Gastroesophageal sphincter (tissue), 4 donors: ENCODE results near the gene SLC2A13. TPM values are rescaled to one million over a fixed set of nuclear protein-coding genes. Genes with fewer than 3 reads are reported as not detected.

Experiments used
- ATAC-seq: fragments of 150-250 bp; one replicate; pipeline ENCODE4 v1.9.1; 2016; ENCODE audit warnings: mild to moderate bottlenecking, moderate library complexity
- H3K27ac ChIP-seq, 4 donors: fragments of 200-600 bp; sonication (generic) in 3 of 4; 1 replicate in 3 of 4; 2 replicates in 1 of 4; pipeline ENCODE4 v1.5.1; 2016 to 2019
- H3K27me3 ChIP-seq: fragments of 200-600 bp; sonication (generic); one replicate; pipeline ENCODE4 v1.5.1; 2019
- H3K36me3 ChIP-seq, 2 donors: fragments of 200-600 bp; sonication (generic); one replicate each; pipeline ENCODE4 v1.5.1; 2019; ENCODE audit warnings: control low read depth in 1 of 2
- H3K4me1 ChIP-seq, 3 donors: fragments of 200-600 bp; sonication (generic); 1 replicate in 2 of 3; 2 replicates in 1 of 3; pipeline ENCODE4 v1.5.1; 2016 to 2019; ENCODE audit warnings: control low read depth in 2 of 3
- H3K4me3 ChIP-seq, 2 donors: fragments of 200-600 bp; sonication (generic); one replicate each; pipeline ENCODE4 v1.5.1; 2019; ENCODE audit warnings: mild to moderate bottlenecking in 1 of 2, moderate library complexity in 1 of 2
- H3K9me3 ChIP-seq, 3 donors: fragments of 200-600 bp; sonication (generic); one replicate each; pipeline ENCODE4 v1.5.1; 2017 to 2019; ENCODE audit warnings: control low read depth in 2 of 3
- EP300 ChIP-seq: sonication (generic); formaldehyde crosslinking; IDR thresholded peaks from one replicate; pipeline ENCODE4 v1.6.1; 2017; ENCODE audit warnings: antibody characterized with exemption, mild to moderate bottlenecking
- POLR2A ChIP-seq, 2 donors: fragments of 450-650 bp; IDR thresholded peaks; one replicate each; pipeline ENCODE4 v1.6.1; 2017; ENCODE audit warnings: antibody characterized with exemption in 2 of 2, mild to moderate bottlenecking in 2 of 2, moderate library complexity in 1 of 2
- POLR2AphosphoS5 ChIP-seq: sonication (generic); formaldehyde crosslinking; IDR thresholded peaks from one replicate; pipeline ENCODE4 v1.6.1; 2017; ENCODE audit warnings: antibody characterized with exemption
- WGBS, 2 donors: methylation state at CpG; one replicate each; pipeline ENCODE4 v1.1.5; 2018; ENCODE audit warnings: low coverage in 1 of 2; 5-methylcytosine and 5-hydroxymethylcytosine counted together
- total RNA-seq, 4 donors: library from RNA; depleted of rRNA; stranded (reverse); fragments of >200 nt; gene quantifications; one replicate each; pipeline ENCODE4 v1.1.0, GENCODE V29; 2016
- TF ChIP-seq, protein P1 (sequence below), 4 experiments: fragments of 200-600 bp in 2 of 4; fragments of 450-650 bp in 2 of 4; sonication (generic) in 1 of 4; IDR thresholded peaks; one replicate each; pipeline ENCODE4 v1.5.1; 2017 to 2019; ENCODE audit warnings: antibody characterized with exemption in 4 of 4, mild to moderate bottlenecking in 2 of 4, moderate library complexity in 2 of 4

Gene SLC2A13
- total RNA-seq, 4 donors from 2014 or later: 20.4 to 38.3 (median 22.3) TPM

DNA sequence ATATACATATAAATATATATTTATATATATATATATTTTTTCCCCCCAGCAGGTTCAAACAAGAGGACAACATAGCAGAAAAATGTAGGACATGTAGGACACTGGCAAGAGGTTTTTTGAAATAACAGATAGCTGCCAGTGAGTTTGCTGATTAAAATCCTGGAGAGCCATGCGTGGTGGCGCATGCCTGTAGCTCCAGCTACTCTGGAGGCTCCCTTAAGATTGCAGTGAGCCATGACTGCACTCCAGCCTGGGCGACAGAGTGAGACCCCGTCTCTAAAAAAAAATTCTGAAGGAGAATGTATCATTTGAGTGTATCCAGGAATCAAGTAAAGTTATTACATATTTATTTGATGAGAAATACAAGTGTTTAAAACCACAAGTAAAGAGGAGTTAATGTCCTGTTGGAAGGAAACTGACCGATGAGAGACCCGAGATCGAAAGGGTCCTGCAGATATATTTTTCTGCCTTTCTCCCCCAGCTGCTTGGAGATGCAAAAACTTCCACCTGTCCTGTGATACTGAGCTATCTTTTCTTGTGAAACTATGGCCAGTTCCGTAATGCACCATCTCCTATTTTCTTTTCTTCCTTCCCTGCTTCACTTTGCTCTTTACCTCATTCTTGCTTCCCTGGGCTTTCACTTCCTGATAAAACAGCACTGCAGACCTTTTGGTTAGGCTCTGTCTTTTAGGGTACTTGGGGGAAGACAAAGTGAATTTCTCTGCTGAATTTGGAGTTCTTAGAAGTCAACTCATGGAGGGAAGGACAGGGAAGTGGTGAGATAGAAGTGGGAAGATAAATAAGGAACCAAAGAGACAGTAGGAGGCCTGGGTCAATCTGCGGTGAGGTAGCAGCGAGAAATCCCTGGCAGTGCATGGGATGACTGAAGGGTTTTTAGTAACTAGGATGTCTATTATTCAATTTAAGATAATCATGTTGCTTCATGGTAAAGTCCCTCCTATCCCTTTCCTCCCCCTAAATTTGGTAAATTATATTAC is 41.2 kb upstream of the SLC2A13 start:
- Histone ChIP-seq H3K9me3 (no peaks in the 10 kb centered on the region), H3K4me3 (no peak overlapping the region), H3K27me3 (no peaks in the 10 kb centered on the region), H3K36me3 (no peaks in the 10 kb centered on the region), H3K27ac (no peak overlapping the region), H3K4me1 (no peaks in the 10 kb centered on the region)
- peak; percentile 68 for ATAC-seq
- 64 to 72% methylated on average over 8 of the region's 10 CpGs for WGBS, 2 donors
- TF ChIP-seq POLR2AphosphoS5 (no peak), EP300 (no peak), POLR2A (IDR thresholded peaks at IDR 0.05) (no peak)
- TF ChIP-seq, protein P1, sequence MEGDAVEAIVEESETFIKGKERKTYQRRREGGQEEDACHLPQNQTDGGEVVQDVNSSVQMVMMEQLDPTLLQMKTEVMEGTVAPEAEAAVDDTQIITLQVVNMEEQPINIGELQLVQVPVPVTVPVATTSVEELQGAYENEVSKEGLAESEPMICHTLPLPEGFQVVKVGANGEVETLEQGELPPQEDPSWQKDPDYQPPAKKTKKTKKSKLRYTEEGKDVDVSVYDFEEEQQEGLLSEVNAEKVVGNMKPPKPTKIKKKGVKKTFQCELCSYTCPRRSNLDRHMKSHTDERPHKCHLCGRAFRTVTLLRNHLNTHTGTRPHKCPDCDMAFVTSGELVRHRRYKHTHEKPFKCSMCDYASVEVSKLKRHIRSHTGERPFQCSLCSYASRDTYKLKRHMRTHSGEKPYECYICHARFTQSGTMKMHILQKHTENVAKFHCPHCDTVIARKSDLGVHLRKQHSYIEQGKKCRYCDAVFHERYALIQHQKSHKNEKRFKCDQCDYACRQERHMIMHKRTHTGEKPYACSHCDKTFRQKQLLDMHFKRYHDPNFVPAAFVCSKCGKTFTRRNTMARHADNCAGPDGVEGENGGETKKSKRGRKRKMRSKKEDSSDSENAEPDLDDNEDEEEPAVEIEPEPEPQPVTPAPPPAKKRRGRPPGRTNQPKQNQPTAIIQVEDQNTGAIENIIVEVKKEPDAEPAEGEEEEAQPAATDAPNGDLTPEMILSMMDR (IDR thresholded peaks at IDR 0.05): no peak

DNA sequence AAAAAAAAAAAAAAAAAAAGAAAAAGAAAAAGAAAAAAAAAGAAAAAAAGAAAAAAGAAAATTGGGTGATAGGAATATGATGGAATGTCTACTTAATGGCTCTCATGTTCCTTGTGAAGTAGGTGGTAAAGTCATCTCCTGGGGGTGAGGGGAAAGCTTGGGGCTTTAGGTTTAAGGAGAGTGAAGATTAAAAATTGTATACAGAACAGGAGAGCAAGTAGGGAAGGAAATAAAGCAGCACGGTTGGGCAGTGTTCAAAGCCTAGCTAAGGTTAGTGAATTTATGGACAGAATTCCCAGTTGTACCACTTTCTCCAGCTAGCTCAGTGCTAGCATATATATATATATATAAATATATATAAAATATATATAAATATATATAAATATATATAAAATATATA is 40.0 kb upstream of the SLC2A13 start:
- no peaks in the 10 kb centered on the region for H3K36me3 ChIP-seq
- 58 to 78% methylated on average over 1 of the region's 1 CpG for WGBS, 2 donors
- TF ChIP-seq, protein P1 (IDR thresholded peaks at IDR 0.05): no peak
- no peak for TF ChIP-seq EP300
- H3K27ac ChIP-seq: no peak overlapping the region
- no peaks in the 10 kb centered on the region for H3K27me3 ChIP-seq
- ATAC-seq: peak; percentile 29
- H3K9me3 ChIP-seq: no peaks in the 10 kb centered on the region
- H3K4me1 ChIP-seq: no peaks in the 10 kb centered on the region
- H3K4me3 ChIP-seq: no peak overlapping the region

DNA sequence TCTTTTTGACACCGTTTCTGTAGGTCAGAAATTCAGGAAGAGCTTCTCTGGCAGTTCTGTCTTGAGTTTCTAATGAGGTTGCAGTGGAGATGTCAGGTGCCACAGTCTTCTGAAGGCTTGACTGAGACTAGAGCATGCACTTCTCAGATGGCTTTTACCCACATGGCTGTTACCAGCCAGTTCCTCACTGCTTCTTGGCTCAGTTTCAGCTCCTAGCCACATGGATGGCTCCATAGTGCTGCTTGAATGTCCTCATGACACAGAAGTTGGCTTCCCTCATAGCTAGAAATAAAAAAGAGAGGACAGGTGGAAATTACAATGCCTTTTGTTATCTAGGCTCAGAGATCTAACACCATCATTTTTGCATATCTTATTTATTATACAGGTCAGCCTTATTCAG is 38.1 kb upstream of the SLC2A13 start:
- Histone ChIP-seq H3K9me3 (no peaks in the 10 kb centered on the region), H3K27ac (no peak overlapping the region), H3K4me3 (no peak overlapping the region), H3K27me3 (no peaks in the 10 kb centered on the region), H3K36me3 (no peaks in the 10 kb centered on the region), H3K4me1 (no peaks in the 10 kb centered on the region)
- TF ChIP-seq POLR2AphosphoS5 (no peak), EP300 (no peak), POLR2A (IDR thresholded peaks at IDR 0.05) (no peak)
- TF ChIP-seq, protein P1 (IDR thresholded peaks at IDR 0.05): no peak
- ATAC-seq: no peak
- WGBS, 2 donors: 57 to 100% methylated on average over 1 of the region's 1 CpG

DNA sequence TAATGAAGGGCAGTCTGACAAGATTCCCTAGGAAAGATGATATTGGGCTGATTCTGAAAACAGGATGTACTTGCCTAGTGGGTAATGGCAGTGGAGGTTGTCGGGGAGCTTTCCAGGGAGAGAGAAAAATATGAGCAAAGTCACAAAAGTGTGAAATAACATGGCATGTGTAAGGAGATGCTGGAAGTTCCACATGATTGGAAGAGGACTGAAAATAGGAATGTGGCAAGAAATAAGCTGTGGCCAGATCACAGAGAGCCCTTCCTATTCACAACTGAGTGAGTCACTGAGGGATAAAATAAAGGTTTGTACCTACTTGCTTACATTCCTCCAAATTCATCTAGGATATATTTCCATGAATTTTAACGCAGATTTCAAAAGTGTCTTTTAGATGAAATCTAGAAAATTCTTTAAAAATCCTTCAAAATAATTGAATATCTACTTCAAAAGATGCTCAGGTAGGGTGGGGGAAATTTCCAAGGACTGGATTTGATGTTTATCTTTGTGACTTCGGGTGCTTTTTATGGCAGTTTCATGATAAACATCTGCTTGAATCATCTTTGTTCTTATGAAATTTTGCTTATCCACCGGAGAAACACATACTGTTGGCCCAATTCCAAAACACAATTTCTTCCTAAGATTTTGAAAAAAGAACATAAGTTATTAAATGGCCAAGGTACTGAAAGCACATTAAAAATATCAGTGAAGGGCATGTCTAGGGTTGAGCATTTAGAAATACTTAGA is 36.3 kb upstream of the SLC2A13 start:
- no peaks in the 10 kb centered on the region for H3K36me3 ChIP-seq
- no peaks in the 10 kb centered on the region for H3K27me3 ChIP-seq
- TF ChIP-seq EP300 (no peak), POLR2A (IDR thresholded peaks at IDR 0.05) (no peak), POLR2AphosphoS5 (no peak)
- TF ChIP-seq, protein P1 (IDR thresholded peaks at IDR 0.05): no peak
- H3K9me3 ChIP-seq: no peaks in the 10 kb centered on the region
- ATAC-seq: no peak
- H3K4me3 ChIP-seq: no peak overlapping the region
- no peaks in the 10 kb centered on the region for H3K4me1 ChIP-seq
- 66 to 72% methylated on average over 4 of the region's 4 CpGs for WGBS, 2 donors
- no peak overlapping the region for H3K27ac ChIP-seq
